Omental fat pad (tissue), 4 donors: ENCODE data around the gene RAC3. TPM values are rescaled to one million over a fixed set of nuclear protein-coding genes. Genes with fewer than 3 reads are reported as not detected.

Source experiments
- ATAC-seq: fragments of 150-250 bp; one replicate; pipeline ENCODE4 v1.9.1; 2016; ENCODE audit warnings: mild to moderate bottlenecking, moderate library complexity; ENCODE audit not compliant: low FRiP score
- DNase-seq: peaks from one replicate; pipeline ENCODE4 v3.0.0-alpha.2; 2019; ENCODE audit warnings: low spot score
- CTCF ChIP-seq, 3 donors: fragments of 450-650 bp; IDR thresholded peaks; one replicate each; pipeline ENCODE4 v1.5.1; 2016 to 2017; ENCODE audit warnings: antibody characterized with exemption in 3 of 3, mild to moderate bottlenecking in 3 of 3, moderate library complexity in 2 of 3
- total RNA-seq, 4 donors: library from RNA; depleted of rRNA; stranded (reverse); fragments of >200 nt; gene quantifications; one replicate each; pipeline ENCODE4 v1.1.0, GENCODE V29; 2016

Gene RAC3
- total RNA-seq, 4 donors from 2014 or later = 7.9 to 25.1 (median 12.0) TPM

- DNase-seq (no peak), ATAC-seq (no peak)
- TF ChIP-seq CTCF (IDR thresholded peaks at IDR 0.05) = no peak
Observed at GRCh38 chr17:82028246-82028645, 3.2 kb upstream of the RAC3 start.

GRCh38 chr17:82028966-82029365 is 2.5 kb upstream of the RAC3 start:
- no peak for TF ChIP-seq CTCF (IDR thresholded peaks at IDR 0.05)
- DNase-seq (no peak), ATAC-seq (no peak)

- DNase-seq = no peak
- no peak for ATAC-seq
- no peak for TF ChIP-seq CTCF (IDR thresholded peaks at IDR 0.05)
Observed at GRCh38 chr17:82029391-82029790, 2.1 kb upstream of the RAC3 start.

GRCh38 chr17:82029990-82030469 is 1.4 kb upstream of the RAC3 start:
- no peak for DNase-seq
- ATAC-seq = peak; percentile 2
- TF ChIP-seq CTCF (IDR thresholded peaks at IDR 0.05) = no peak

GRCh38 chr17:82030470-82031302 is 792 bp upstream of the RAC3 start:
- DNase-seq = no peak
- ATAC-seq = peak; percentile 67
- peak in 1 of 3 donors; percentile 69 for TF ChIP-seq CTCF (IDR thresholded peaks at IDR 0.05)

GRCh38 chr17:82031885-82032627 is 578 bp downstream of the RAC3 start:
- no peak for TF ChIP-seq CTCF (IDR thresholded peaks at IDR 0.05)
- DNase-seq (no peak), ATAC-seq (no peak)
